GM12878 (cell line): ENCODE results near the gene CFAP20.

Source experiments
- EZH2 ChIP-seq: IDR thresholded peaks from 2 replicates; pipeline ENCODE4 v1.6.1; 2012; ENCODE audit warnings: low read depth, mild to moderate bottlenecking, control low read depth, inconsistent platforms, low read length, borderline replicate concordance; ENCODE audit not compliant: control insufficient read depth
- POLR2A ChIP-seq: IDR thresholded peaks from 2 replicates; pipeline ENCODE4 v1.6.1; 2011; ENCODE audit warnings: low read depth, mild to moderate bottlenecking, low read length
- TF ChIP-seq, protein P1 (sequence below): fragments of 450-650 bp; formaldehyde crosslinking; IDR thresholded peaks from 2 replicates; pipeline ENCODE4 v1.5.0; 2022; ENCODE audit warnings: mild to moderate bottlenecking, missing genetic modification characterization
- TF ChIP-seq, protein P2 (sequence below), 3 experiments: IDR thresholded peaks in 2 of 3; conservative IDR thresholded peaks in 1 of 3; 2 replicates each; pipeline ENCODE4 v1.5.1; 2011; ENCODE audit warnings: low read depth in 3 of 3, low read length in 3 of 3, mild to moderate bottlenecking in 3 of 3, control low read depth in 2 of 3, moderate library complexity in 2 of 3, inconsistent platforms in 1 of 3, mixed read lengths in 1 of 3; ENCODE audit not compliant: control insufficient read depth in 2 of 3, insufficient read depth in 1 of 3; ENCODE audit errors: extremely low read depth in 1 of 3

DNA sequence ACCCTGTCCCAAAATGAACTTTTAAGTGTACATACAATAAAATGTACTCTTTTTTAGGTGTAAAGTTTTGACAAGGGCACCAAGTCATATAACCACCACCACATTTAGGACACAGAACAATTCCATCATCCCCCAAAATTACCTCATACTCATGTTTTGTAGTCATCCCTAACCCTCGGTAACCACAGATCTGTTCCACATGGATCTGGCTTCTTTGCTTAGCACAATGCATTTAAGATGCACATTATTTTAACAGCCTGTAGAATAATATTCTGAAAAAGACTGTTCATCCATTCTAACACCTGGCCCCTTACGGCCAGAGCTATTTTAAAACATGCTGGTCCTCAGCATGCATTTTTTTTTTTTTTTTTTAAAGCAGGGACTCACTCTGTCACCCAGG is 25.2 kb upstream of the CFAP20 start:
- TF ChIP-seq, protein P1, sequence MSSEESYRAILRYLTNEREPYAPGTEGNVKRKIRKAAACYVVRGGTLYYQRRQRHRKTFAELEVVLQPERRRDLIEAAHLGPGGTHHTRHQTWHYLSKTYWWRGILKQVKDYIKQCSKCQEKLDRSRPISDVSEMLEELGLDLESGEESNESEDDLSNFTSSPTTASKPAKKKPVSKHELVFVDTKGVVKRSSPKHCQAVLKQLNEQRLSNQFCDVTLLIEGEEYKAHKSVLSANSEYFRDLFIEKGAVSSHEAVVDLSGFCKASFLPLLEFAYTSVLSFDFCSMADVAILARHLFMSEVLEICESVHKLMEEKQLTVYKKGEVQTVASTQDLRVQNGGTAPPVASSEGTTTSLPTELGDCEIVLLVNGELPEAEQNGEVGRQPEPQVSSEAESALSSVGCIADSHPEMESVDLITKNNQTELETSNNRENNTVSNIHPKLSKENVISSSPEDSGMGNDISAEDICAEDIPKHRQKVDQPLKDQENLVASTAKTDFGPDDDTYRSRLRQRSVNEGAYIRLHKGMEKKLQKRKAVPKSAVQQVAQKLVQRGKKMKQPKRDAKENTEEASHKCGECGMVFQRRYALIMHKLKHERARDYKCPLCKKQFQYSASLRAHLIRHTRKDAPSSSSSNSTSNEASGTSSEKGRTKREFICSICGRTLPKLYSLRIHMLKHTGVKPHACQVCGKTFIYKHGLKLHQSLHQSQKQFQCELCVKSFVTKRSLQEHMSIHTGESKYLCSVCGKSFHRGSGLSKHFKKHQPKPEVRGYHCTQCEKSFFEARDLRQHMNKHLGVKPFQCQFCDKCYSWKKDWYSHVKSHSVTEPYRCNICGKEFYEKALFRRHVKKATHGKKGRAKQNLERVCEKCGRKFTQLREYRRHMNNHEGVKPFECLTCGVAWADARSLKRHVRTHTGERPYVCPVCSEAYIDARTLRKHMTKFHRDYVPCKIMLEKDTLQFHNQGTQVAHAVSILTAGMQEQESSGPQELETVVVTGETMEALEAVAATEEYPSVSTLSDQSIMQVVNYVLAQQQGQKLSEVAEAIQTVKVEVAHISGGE (CRISPR knock-in tag), result no peak
- TF ChIP-seq EZH2 (no peak), POLR2A (no peak)
- TF ChIP-seq, protein P2, sequence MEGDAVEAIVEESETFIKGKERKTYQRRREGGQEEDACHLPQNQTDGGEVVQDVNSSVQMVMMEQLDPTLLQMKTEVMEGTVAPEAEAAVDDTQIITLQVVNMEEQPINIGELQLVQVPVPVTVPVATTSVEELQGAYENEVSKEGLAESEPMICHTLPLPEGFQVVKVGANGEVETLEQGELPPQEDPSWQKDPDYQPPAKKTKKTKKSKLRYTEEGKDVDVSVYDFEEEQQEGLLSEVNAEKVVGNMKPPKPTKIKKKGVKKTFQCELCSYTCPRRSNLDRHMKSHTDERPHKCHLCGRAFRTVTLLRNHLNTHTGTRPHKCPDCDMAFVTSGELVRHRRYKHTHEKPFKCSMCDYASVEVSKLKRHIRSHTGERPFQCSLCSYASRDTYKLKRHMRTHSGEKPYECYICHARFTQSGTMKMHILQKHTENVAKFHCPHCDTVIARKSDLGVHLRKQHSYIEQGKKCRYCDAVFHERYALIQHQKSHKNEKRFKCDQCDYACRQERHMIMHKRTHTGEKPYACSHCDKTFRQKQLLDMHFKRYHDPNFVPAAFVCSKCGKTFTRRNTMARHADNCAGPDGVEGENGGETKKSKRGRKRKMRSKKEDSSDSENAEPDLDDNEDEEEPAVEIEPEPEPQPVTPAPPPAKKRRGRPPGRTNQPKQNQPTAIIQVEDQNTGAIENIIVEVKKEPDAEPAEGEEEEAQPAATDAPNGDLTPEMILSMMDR (IDR thresholded peaks at IDR 0.05 in 2 of 3, conservative IDR thresholded peaks at IDR 0.05 in 1 of 3; ENCODE audit: control insufficient read depth in 2 of 3, extremely low read depth in 1 of 3, insufficient read depth in 1 of 3, low read depth in 3 of 3, low read length in 3 of 3), result no peak
